ENCODE results near the gene UQCRFS1. TPM values are rescaled to one million over a fixed set of nuclear protein-coding genes. Genes with fewer than 3 reads are reported as not detected.
"Not testable (repeated sequence)": the region's sequence is repeated elsewhere in the genome, so short reads cannot be mapped to it uniquely, and the experiment has no call there.

UQCRFS1 gene
- total RNA-seq, 3 donors from 2014 or later: 26.9 to 33.1 (median 27.1) TPM

DNA sequence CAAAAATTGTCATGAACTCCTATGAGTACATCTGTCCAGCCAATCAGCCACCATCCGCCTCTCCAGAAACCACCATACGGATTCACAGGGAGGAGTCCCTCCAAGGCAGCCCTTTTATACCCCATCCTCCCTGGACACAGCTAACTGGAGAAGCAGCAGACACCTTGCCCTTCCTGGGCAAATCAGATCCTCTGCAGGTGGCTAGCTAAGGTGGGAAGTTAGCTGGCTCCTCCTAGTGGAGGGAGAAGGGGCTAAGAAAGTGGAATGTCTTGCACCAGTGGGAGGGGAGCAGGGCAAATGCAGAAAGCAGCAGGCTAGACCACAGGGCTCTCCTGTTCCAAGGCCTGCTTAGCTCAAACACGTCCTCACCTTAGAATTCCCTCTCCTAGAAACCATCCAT lies 46.2 kb upstream of the UQCRFS1 start:
- intact Hi-C loops (cut with DNase I; ENCODE audit: low total_unique reads): no loop called here
- DNase-seq (ENCODE audit: low spot score in 2 of 2): no peak
- Histone ChIP-seq H3K36me3 (no peaks in the 10 kb centered on the region), H3K27me3 (no peaks in the 10 kb centered on the region), H3K27ac (no peak overlapping the region), H3K9me3 (no peaks in the 10 kb centered on the region), H3K4me1 (no peaks in the 10 kb centered on the region), H3K4me3 (no peak overlapping the region)
- TF ChIP-seq, protein P1, sequence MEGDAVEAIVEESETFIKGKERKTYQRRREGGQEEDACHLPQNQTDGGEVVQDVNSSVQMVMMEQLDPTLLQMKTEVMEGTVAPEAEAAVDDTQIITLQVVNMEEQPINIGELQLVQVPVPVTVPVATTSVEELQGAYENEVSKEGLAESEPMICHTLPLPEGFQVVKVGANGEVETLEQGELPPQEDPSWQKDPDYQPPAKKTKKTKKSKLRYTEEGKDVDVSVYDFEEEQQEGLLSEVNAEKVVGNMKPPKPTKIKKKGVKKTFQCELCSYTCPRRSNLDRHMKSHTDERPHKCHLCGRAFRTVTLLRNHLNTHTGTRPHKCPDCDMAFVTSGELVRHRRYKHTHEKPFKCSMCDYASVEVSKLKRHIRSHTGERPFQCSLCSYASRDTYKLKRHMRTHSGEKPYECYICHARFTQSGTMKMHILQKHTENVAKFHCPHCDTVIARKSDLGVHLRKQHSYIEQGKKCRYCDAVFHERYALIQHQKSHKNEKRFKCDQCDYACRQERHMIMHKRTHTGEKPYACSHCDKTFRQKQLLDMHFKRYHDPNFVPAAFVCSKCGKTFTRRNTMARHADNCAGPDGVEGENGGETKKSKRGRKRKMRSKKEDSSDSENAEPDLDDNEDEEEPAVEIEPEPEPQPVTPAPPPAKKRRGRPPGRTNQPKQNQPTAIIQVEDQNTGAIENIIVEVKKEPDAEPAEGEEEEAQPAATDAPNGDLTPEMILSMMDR (IDR thresholded peaks at IDR 0.05): no peak
- TF ChIP-seq POLR2A (IDR thresholded peaks at IDR 0.05): no peak
- TF ChIP-seq POLR2AphosphoS5 (IDR thresholded peaks at IDR 0.05): no peak

DNA sequence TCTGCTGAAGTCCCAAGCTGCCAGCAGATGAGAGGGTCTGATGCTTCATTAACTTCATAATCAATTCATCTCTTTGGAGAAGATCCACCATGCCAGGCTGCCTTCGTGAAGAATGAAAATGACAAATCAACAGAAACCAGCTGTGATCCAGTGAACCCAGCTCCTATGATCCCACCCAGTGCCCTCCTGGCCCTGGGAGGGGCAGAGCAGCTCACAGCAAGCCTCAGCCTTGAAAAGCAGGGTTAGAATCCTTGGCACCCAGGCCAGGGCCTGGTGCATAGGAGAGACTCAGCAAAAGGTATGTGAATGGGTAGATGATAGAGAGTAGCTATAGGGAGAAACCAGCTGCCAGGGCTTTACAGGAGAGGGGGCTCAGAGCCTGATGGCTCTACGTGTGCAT lies 43.6 kb upstream of the UQCRFS1 start:
- TF ChIP-seq POLR2AphosphoS5 (IDR thresholded peaks at IDR 0.05) (no peak), POLR2A (IDR thresholded peaks at IDR 0.05) (no peak)
- TF ChIP-seq, protein P1 (IDR thresholded peaks at IDR 0.05): no peak
- DNase-seq (ENCODE audit: low spot score in 2 of 2): no peak
- H3K4me1 ChIP-seq: no peaks in the 10 kb centered on the region
- no peak overlapping the region for H3K4me3 ChIP-seq
- H3K27ac ChIP-seq: no peak overlapping the region
- H3K36me3 ChIP-seq: no peaks in the 10 kb centered on the region
- no peaks in the 10 kb centered on the region for H3K9me3 ChIP-seq
- H3K27me3 ChIP-seq: no peaks in the 10 kb centered on the region
- intact Hi-C loops (cut with DNase I; ENCODE audit: low total_unique reads): no loop called here

DNA sequence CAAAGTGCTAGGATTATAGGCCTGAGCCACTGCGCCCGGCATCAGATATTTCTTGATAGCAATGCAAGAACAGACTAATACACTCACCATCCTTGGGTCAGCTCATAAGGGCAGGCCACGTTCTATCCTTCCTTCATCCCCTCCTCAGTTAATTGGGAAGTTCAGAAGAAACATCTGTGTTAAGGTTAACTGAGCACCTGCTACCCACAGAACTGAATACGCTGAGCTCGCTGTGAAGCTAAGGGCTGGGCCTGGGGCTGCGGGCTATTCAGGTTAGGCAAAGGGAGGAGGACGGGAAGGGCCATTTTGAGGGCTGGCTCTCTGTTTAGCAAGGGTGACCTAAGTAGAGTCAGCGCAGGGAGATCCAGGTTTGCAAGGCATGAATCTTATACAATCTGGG lies 43.0 kb upstream of the UQCRFS1 start:
- intact Hi-C loops (cut with DNase I; ENCODE audit: low total_unique reads): no loop called here
- Histone ChIP-seq H3K4me3 (no peak overlapping the region), H3K27me3 (no peaks in the 10 kb centered on the region), H3K4me1 (no peaks in the 10 kb centered on the region), H3K9me3 (no peaks in the 10 kb centered on the region), H3K27ac (no peak overlapping the region), H3K36me3 (no peaks in the 10 kb centered on the region)
- TF ChIP-seq POLR2AphosphoS5 (IDR thresholded peaks at IDR 0.05): no peak
- no peak for DNase-seq (ENCODE audit: low spot score in 2 of 2)

DNA sequence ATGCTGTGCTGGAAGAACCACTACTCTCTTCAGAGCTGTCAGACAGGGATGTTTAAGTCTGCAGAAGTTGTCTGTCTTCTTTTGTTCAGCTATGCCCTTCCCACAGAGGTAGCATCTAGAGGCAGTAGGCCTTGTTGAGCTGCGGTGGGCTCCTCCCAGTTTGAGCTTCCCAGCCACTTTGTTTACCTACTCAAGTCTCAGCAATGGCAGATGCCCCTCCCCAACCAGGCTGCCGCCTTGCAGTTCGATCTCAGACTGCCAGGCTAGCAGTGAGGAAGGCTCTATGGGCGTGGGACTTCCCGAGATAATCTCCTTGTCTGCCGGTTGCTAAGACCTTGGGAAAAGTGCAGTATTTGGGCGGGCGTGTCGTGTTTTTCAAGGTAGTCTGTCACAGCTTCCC lies 42.1 kb upstream of the UQCRFS1 start:
- H3K27ac ChIP-seq: no peak overlapping the region
- H3K4me3 ChIP-seq: no peak overlapping the region
- H3K27me3 ChIP-seq: no peaks in the 10 kb centered on the region
- DNase-seq (ENCODE audit: low spot score in 2 of 2): no peak
- H3K4me1 ChIP-seq: no peaks in the 10 kb centered on the region
- H3K36me3 ChIP-seq: no peaks in the 10 kb centered on the region
- TF ChIP-seq, protein P1 (IDR thresholded peaks at IDR 0.05): no peak
- TF ChIP-seq POLR2AphosphoS5 (IDR thresholded peaks at IDR 0.05) (no peak), POLR2A (IDR thresholded peaks at IDR 0.05) (no peak)
- intact Hi-C loops (cut with DNase I; ENCODE audit: low total_unique reads): no loop called here
- no peaks in the 10 kb centered on the region for H3K9me3 ChIP-seq

DNA sequence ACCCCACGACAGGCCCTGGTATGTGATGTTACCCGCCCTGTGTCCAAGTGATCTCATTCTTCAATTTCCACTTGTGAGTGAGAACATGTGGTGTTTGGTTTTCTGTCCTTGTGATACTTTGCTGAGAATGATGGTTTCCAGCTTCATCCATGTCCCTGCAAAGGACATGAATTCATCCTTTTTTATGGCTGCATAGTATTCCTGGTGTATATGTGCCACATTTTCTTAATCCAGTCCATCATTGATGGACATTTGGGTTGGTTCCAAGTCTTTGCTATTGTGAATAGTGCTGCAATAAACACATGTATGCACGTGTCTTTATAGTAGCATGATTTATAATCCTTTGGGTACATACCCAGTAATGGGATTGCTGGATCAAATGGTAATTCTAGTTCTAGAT lies 36.8 kb upstream of the UQCRFS1 start:
- H3K36me3 ChIP-seq; intact Hi-C loops (cut with DNase I; ENCODE audit: low total_unique reads); DNase-seq (ENCODE audit: low spot score in 2 of 2); H3K4me3 ChIP-seq; H3K9me3 ChIP-seq; H3K27ac ChIP-seq; H3K4me1 ChIP-seq: not testable (repeated sequence)
- peaks cover 0 to 10% of the 10 kb centered on the region in 2 donors for H3K27me3 ChIP-seq

DNA sequence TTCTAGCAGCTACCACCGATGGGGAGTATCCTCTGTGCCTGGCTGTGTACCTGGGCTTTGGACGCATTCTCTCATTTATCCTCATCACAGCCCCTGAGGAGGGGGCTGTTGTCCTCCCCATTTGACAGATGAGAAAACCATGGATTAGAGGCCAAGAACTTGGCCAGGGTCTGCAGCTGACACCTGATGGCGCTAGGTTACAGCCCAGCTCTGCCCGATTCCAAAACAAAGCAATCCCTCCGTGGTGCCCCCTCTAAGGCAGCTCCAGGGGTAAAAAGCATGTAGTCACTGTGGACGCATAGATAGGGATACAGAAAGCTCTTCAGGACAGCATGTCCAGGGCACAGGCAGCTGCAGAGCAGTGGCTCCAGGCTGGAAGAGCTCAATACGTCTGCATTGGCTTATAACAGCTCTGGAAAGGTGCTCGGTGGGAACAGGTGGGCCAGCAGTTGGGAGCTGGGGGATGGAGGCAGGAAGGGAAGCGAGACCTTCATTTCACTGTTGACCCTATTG lies 35.4 kb upstream of the UQCRFS1 start:
- Histone ChIP-seq H3K27ac (no peak overlapping the region), H3K27me3 (peaks cover 0 to 10% of the 10 kb centered on the region in 2 donors), H3K4me3 (no peak overlapping the region), H3K4me1 (no peaks in the 10 kb centered on the region), H3K36me3 (no peaks in the 10 kb centered on the region), H3K9me3 (no peaks in the 10 kb centered on the region)
- TF ChIP-seq POLR2A (IDR thresholded peaks at IDR 0.05) (no peak), POLR2AphosphoS5 (IDR thresholded peaks at IDR 0.05) (no peak)
- TF ChIP-seq, protein P1 (IDR thresholded peaks at IDR 0.05): no peak
- intact Hi-C loops (cut with DNase I; ENCODE audit: low total_unique reads): no loop called here
- no peak for DNase-seq (ENCODE audit: low spot score in 2 of 2)

Data from breast epithelium (tissue), 4 donors.